CD4-positive, alpha-beta T cell (primary cell): ENCODE data around the gene PRKCH. TPM values are rescaled to one million over a fixed set of nuclear protein-coding genes. Genes with fewer than 3 reads are reported as not detected.

ENCODE experiments used
- ATAC-seq: fragments of 200-7000 bp; cut with Tn5 transposase; one replicate; pipeline ENCODE4 v1.10.0; 2022; ENCODE audit warnings: mild to moderate bottlenecking; ENCODE audit not compliant: poor library complexity
- CTCF ChIA-PET: fragments of 350-600 bp; sonication (Branson Sonifier 250); formaldehyde crosslinking; loops from one replicate; lab custom pipeline; 2021; ENCODE audit warnings: antibody characterized with exemption, inconsistent platforms; lab: Charles Lee
- POLR2A ChIA-PET: fragments of 350-600 bp; sonication (Branson Sonifier 250); formaldehyde crosslinking; loops from one replicate; lab custom pipeline; 2021; ENCODE audit warnings: antibody characterized with exemption, inconsistent platforms; lab: Charles Lee
- DNase-seq, 14 experiments: peaks; one replicate each; pipeline ENCODE4 v3.0.0-alpha.2; 2013 to 2020; ENCODE audit warnings: mixed read lengths in 2 of 14
- H3K27ac ChIP-seq, 2 donors: one replicate each; pipeline versions ENCODE4 v1.5.1 to v1.7.0; 2013; ENCODE audit warnings: low read length in 2 of 2, low read depth in 1 of 2, mild to moderate bottlenecking in 1 of 2
- H3K27me3 ChIP-seq, 2 experiments: 1 replicate in 1 of 2; 2 replicates in 1 of 2; pipeline versions ENCODE4 v1.6.1 to v1.7.0; 2013; ENCODE audit warnings: low read length in 2 of 2, control low read depth in 1 of 2, mild to moderate bottlenecking in 1 of 2, moderate library complexity in 1 of 2; ENCODE audit not compliant: insufficient read depth in 2 of 2, control insufficient read depth in 1 of 2
- H3K36me3 ChIP-seq: one replicate; pipeline ENCODE4 v1.6.1; 2013; ENCODE audit warnings: low read length, control low read depth; ENCODE audit not compliant: insufficient read depth
- H3K4me1 ChIP-seq: one replicate; pipeline ENCODE4 v1.6.1; 2013; ENCODE audit warnings: low read length, control low read depth; ENCODE audit not compliant: insufficient read depth
- H3K4me3 ChIP-seq: one replicate; pipeline ENCODE4 v1.5.1; 2013; ENCODE audit warnings: mild to moderate bottlenecking, low read length, moderate library complexity
- H3K9me3 ChIP-seq, 2 experiments: 1 replicate in 1 of 2; 2 replicates in 1 of 2; pipeline versions ENCODE4 v1.6.1 to v1.7.0; 2013; ENCODE audit warnings: low read length in 2 of 2, mild to moderate bottlenecking in 2 of 2, control low read depth in 1 of 2, moderate library complexity in 1 of 2; ENCODE audit not compliant: control insufficient read depth in 1 of 2, insufficient read depth in 1 of 2
- H3K27ac Mint-ChIP-seq: one replicate; pipeline ENCODE4 v1.8.0; 2020; ENCODE audit warnings: mixed read lengths
- H3K27me3 Mint-ChIP-seq: one replicate; pipeline ENCODE4 v1.8.0; 2021; ENCODE audit warnings: mixed read lengths
- H3K36me3 Mint-ChIP-seq: one replicate; pipeline ENCODE4 v1.8.0; 2021; ENCODE audit warnings: low read depth, mixed read lengths
- H3K4me1 Mint-ChIP-seq: one replicate; pipeline ENCODE4 v1.8.0; 2021; ENCODE audit warnings: low read depth, mixed read lengths
- H3K4me3 Mint-ChIP-seq: one replicate; pipeline ENCODE4 v1.8.0; 2020; ENCODE audit warnings: mild to moderate bottlenecking, mixed read lengths
- H3K9me3 Mint-ChIP-seq: one replicate; pipeline ENCODE4 v1.8.0; 2020; ENCODE audit warnings: mixed read lengths
- intact Hi-C, 2 experiments: fragments of 100-400 bp; cut with DNase I in 1 of 2; cut with micrococcal nuclease in 1 of 2; formaldehyde crosslinking; loops; one replicate each; pipeline versions ENCODE4 v1.15.1 to v1.9.0; 2023 to 2025; cut with DNase I, micrococcal nuclease
- total RNA-seq, 174 experiments: library from RNA in 2 of 174; stranded (reverse) in 2 of 174; gene quantifications; one replicate each; pipeline ENCODE4 v1.2.3 and lab custom pipeline; 2021 to 2026
- TF ChIP-seq, protein P1 (sequence below): fragments of 200-600 bp; IDR thresholded peaks from one replicate; pipeline ENCODE4 v1.8.0; 2022; ENCODE audit warnings: antibody characterized with exemption, mild to moderate bottlenecking

The PRKCH gene
- total RNA-seq, 2 experiments from 2014 or later = 378 to 385 TPM

DNA sequence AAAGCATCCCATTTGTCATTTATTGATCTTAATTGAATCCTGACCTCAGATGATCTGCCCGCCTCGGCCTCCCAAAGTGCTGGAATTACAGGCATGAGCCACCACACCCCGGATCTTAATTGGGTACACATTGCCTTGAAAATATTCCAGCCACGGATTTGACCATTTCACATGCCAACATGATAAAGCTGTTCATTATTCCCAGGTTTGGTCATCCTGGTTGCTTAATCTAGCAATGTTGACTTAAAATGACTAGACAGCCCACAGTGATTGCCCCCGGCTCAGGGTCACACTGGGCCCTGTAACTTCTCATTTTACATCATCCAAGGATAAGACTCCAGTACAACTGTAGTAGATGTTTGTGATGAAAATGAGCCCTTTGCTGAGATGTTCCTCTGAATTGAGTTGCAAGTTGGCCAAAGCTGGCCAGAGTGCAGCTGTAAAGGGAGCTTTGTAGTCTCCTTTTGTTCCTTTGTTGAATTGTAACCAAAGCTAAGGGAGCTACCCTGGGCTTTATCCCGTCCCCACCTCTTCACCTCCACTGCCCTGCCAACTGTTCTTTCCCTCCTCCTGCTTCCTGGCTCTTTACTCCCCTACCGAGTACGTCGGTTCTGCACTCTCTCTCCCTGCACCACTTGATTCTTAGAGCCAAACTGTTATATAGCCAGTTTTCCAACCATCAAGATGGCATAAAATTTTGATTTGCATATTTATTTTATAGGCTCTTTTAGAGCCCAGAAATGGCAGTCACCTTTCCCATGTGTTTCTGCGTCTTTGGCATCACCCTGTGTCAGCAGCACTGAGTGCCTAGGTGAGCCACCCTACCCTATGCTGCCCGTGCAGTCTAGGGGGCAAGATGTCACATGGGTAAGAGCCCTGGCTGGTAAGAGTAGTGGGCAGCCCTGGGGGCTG, 232.6 kb downstream of the PRKCH start:
- TF ChIP-seq, protein P1, sequence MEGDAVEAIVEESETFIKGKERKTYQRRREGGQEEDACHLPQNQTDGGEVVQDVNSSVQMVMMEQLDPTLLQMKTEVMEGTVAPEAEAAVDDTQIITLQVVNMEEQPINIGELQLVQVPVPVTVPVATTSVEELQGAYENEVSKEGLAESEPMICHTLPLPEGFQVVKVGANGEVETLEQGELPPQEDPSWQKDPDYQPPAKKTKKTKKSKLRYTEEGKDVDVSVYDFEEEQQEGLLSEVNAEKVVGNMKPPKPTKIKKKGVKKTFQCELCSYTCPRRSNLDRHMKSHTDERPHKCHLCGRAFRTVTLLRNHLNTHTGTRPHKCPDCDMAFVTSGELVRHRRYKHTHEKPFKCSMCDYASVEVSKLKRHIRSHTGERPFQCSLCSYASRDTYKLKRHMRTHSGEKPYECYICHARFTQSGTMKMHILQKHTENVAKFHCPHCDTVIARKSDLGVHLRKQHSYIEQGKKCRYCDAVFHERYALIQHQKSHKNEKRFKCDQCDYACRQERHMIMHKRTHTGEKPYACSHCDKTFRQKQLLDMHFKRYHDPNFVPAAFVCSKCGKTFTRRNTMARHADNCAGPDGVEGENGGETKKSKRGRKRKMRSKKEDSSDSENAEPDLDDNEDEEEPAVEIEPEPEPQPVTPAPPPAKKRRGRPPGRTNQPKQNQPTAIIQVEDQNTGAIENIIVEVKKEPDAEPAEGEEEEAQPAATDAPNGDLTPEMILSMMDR = no peak
- Histone ChIP-seq H3K9me3 (no peaks in the 10 kb centered on the region), H3K27ac (no peak overlapping the region), H3K4me1 (peaks cover 14% of the 10 kb centered on the region), H3K27me3 (no peaks in the 10 kb centered on the region), H3K36me3 (peaks cover 38% of the 10 kb centered on the region), H3K4me3 (no peak overlapping the region)
- no peaks in the 10 kb centered on the region for H3K9me3 Mint-ChIP-seq
- DNase-seq (peak in 2 of 14 experiments; percentile 35 to 52), ATAC-seq (no peak)
- peak overlapping the region; percentile 65 for H3K27ac Mint-ChIP-seq
- ChIA-PET CTCF (no interaction called here), POLR2A (interaction anchor here (1.0 to 1.5 kb wide), 6 partner anchors 8 to 208 kb away, joined by 3 to 4 read pairs (median 3); partner anchors contain the start of genes HIF1A and SNAPC1)
- peaks cover 54% of the 10 kb centered on the region for H3K4me1 Mint-ChIP-seq
- peak overlapping the region; percentile 40 for H3K4me3 Mint-ChIP-seq
- intact Hi-C loops = no loop called here
- H3K36me3 Mint-ChIP-seq = peaks cover 48% of the 10 kb centered on the region
- H3K27me3 Mint-ChIP-seq = no peaks in the 10 kb centered on the region

- no peak for ATAC-seq
- Histone ChIP-seq H3K4me1 (peaks cover 14% of the 10 kb centered on the region), H3K4me3 (no peak overlapping the region), H3K9me3 (no peaks in the 10 kb centered on the region), H3K27ac (no peak overlapping the region), H3K27me3 (no peaks in the 10 kb centered on the region), H3K36me3 (peaks cover 25% of the 10 kb centered on the region)
- Mint-ChIP-seq H3K4me1 (peaks cover 47% of the 10 kb centered on the region), H3K36me3 (peaks cover 36% of the 10 kb centered on the region), H3K27ac (peak overlapping the region; percentile 6), H3K4me3 (no peak overlapping the region), H3K9me3 (no peaks in the 10 kb centered on the region), H3K27me3 (no peaks in the 10 kb centered on the region)
- no peak for DNase-seq
- TF ChIP-seq, protein P1 = no peak
- ChIA-PET CTCF (no interaction called here), POLR2A (interaction anchor here (1.0 to 1.2 kb wide), 2 partner anchors 11 to 140 kb away, joined by 3 read pairs; partner anchors contain the start of gene HIF1A)
- intact Hi-C loops = no loop called here
Measured at GRCh38 chr14:61555056-61555838, 233.9 kb downstream of the PRKCH start.

DNA sequence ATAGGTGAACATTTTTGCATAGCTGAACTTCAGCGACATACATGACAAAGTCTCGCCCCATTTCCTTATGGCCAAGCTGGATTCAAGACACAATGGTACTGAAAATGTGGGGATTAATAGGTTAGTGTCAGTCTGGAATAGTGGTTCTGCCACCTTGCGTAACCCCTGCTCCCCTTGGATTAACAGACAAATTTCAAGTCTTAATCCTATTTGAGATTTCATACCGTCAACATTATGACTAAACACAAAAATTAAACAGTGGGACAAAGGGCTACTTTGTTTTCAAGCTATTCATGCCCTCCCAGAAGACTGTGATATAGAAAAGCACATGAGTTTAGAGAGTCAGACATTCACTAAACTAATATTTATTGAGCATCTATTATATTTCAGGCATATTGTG, 235.1 kb downstream of the PRKCH start:
- Histone ChIP-seq H3K4me1 (peaks cover 14% of the 10 kb centered on the region), H3K27me3 (no peaks in the 10 kb centered on the region), H3K36me3 (peaks cover 13% of the 10 kb centered on the region), H3K4me3 (no peak overlapping the region), H3K9me3 (no peaks in the 10 kb centered on the region), H3K27ac (no peak overlapping the region)
- CTCF ChIA-PET = interaction anchor here (1.2 kb wide), 1 partner anchor 92 kb away, joined by 3 read pairs; no protein-coding TSS in a partner anchor
- TF ChIP-seq, protein P1 = no peak
- Mint-ChIP-seq H3K4me3 (no peak overlapping the region), H3K36me3 (peaks cover 24% of the 10 kb centered on the region), H3K27ac (no peak overlapping the region), H3K27me3 (no peaks in the 10 kb centered on the region), H3K9me3 (no peaks in the 10 kb centered on the region), H3K4me1 (peaks cover 40% of the 10 kb centered on the region)
- intact Hi-C loops = no loop called here
- DNase-seq (no peak), ATAC-seq (no peak)
- POLR2A ChIA-PET = interaction anchor here (1.2 to 1.6 kb wide), 3 partner anchors 81 to 145 kb away, joined by 3 to 6 read pairs (median 4); partner anchors contain the start of gene HIF1A
